Kidney tubule cell (primary cell): ENCODE results near the gene BET1L.
A peak's percentile ranks its signal among the peaks of the same experiment; 100 is the strongest.
"Not testable (repeated sequence)": the region's sequence is repeated elsewhere in the genome, so short reads cannot be mapped to it uniquely, and the experiment has no call there.

Source experiments
- DNase-seq: peaks from one replicate; pipeline ENCODE4 v3.0.0-alpha.2; 2018; ENCODE audit warnings: low spot score

The BET1L gene

DNA sequence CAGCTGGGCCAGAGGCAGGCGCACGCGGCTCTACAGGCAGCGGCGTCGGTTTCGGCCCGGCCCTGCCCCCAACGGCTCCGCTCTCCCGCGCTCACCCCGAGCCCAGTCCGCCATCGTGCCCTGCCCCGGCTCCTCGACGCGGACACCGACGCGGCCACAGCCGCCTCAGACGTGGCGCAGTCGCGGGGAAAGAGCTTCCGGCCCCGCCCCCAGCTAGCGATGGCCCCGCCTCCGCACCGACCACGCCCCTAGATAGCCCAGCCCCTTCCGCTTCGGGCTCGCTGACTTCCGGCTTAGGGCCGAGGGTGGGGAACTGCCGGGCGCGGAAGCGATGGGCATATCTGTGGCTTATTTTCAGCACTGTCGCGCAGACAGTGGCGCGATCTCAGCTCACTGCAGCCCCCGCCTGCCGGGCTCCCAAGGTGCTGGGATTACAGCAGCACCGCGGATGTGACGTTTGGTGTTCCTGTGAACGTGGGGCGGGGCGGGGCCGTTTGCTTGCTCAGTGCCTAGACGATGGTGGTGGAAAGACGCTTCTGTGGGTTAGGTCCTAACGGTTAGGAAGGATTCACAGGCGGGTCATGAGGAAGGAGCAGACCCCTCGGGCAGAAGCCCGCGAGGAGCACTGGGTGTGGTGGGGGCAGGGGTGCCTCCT, at the start of gene BET1L, which contains the start of gene RIC8A:
Gene BET1L (minus strand): TSS at position 192 of the 655 bp plus-strand sequence. CDS start 78 bp downstream, at position 114.
Gene RIC8A (plus strand): TSS at position 501 of the 655 bp plus-strand sequence. CDS start 1,147 bp downstream, outside the sequence.
- peak; percentile 99 for DNase-seq

GRCh38 chr11:255816-256215, 48.6 kb upstream of the BET1L start:
- DNase-seq = no peak

DNA sequence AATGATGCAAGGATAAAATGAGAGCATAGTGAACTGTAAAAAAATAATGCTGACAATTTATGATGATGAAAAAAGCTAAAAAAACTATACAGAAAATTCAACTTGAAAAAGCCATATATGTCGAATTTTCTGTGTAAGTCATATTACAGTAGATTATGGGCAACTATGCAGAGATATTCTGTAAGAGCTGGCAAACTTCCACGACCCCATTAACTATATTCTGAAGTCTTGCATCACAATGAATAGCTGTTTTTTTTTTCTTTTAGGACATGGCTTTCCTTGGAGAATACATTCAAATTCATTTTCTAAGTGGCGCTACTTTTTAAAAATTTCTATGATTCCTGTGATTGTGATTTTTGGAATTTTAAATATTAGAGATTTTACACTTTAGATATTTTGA, 48.0 kb upstream of the BET1L start:
- DNase-seq = no peak

GRCh38 chr11:253886-254270, 46.7 kb upstream of the BET1L start:
- no peak for DNase-seq

DNA sequence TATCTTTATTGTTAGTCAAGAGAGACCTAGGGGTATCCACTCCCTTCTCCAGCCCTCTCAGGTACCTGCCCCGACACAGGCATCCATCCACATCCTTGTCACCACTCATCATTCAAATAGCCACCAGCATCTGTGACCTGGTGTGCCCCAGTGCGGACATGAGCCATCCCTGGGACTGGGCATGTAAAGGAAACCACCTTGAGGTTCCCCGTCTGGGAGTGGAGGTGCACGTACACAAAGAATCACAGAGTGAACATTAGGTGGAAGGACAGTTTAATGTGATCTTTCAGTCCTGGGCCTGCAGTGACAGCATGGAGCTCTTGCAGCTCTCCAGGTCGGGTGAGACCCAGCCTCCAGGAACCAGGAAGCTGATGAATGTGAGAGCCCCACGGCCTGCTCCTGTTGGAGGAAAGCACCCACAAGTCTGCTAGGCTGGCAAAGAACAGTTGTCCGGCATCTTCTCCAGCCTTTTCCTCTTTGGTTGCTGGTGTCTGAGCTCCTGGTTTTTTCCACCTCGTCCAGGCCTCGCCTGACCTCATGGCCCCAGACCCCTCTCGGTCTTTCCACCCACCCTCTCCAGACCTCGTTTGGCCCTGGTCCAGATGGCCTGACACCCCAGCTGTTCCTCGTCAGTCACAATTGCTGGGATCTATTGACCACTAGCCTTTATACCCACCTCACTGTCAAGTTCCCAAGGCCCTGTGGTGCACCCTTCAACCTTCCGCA, 46.1 kb upstream of the BET1L start:
- DNase-seq = no peak

DNA sequence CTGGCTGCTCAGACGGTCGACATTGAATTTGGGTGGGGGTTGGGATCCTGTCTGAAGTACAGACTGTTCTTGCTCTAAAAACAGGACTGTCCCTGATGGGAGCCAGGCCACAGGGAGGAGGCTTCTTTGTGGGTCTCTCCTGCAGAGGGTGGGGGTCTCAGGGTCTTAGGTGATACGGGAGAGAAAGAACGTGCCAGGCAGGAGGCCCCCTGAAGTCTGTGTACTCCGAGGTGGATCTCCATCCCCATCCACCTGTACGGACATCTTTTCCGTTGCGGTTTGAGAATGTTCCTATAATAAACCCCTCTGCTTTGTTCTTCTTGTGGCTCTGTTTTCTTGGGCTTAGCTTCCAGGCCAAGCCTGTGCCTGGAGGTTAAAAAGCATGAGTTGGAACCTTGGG, 45.5 kb upstream of the BET1L start:
- no peak for DNase-seq

- DNase-seq = no peak
Measured at GRCh38 chr11:251550-251949, 44.4 kb upstream of the BET1L start.

GRCh38 chr11:250740-251299, 43.6 kb upstream of the BET1L start:
- peak; percentile 44 for DNase-seq

GRCh38 chr11:250274-250673, 43.1 kb upstream of the BET1L start:
- DNase-seq = no peak

DNA sequence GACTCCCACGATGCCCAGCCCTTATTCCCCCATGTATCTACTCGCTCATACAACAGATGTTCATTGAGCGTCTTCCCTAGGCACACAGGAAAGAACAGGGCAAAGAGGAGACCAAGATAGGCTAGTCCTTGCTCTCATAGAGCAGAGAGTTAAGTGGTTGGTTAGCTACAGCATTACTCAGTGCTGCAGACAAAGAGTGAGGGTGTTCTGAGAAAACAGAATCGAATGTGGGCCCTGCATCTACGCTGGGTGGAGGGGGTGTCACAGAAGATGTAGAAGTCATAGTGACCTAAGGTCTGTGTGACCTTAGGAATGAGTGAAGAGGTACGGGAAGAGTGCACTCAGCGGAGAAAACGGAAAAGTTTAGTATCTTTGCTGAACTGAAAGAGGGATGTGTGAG, 41.9 kb upstream of the BET1L start:
- DNase-seq = no peak

DNA sequence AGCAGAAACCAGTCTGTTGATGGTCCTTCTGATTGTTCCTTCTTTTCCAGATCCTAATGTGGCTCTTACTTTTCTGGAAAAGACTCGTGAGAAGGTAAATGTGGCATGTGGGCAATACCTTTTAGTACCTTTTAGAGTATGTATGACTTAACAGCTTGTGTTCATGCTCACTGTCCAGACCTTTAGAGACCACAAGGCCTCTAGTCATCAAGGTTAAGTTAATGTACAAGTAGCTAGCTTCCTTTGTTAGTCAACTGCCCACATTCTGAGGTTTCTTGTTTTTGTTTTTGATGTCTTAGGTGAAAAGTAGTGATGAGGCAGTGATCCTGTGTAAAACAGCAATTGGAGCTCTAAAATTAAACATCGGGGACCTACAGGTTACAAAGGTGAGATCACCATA, 37.2 kb upstream of the BET1L start:
- peak; percentile 41 for DNase-seq

DNA sequence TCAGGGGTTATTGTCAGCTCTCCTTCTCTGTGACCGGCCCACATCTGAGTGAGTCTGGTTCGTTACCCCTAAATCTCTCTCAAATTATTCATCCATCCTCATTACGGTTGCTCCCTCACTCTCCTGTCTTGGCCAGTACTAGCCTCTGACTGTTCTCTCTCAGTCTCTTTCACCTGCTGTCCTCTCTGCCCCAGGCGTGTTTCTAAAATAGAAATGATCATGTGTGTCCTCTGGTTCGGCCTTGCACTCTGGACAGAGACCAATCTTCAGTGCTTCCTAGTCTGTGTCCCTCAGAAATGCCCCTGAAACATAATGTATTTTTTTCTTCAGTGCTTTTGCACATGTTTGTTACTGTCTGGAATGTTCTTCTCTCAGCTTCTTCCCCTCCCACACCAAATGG, 34.4 kb upstream of the BET1L start:
- no peak for DNase-seq

GRCh38 chr11:240315-240714, 33.1 kb upstream of the BET1L start:
- DNase-seq = no peak

- DNase-seq = not testable (repeated sequence)
Measured at GRCh38 chr11:238346-238745, 31.1 kb upstream of the BET1L start.

DNA sequence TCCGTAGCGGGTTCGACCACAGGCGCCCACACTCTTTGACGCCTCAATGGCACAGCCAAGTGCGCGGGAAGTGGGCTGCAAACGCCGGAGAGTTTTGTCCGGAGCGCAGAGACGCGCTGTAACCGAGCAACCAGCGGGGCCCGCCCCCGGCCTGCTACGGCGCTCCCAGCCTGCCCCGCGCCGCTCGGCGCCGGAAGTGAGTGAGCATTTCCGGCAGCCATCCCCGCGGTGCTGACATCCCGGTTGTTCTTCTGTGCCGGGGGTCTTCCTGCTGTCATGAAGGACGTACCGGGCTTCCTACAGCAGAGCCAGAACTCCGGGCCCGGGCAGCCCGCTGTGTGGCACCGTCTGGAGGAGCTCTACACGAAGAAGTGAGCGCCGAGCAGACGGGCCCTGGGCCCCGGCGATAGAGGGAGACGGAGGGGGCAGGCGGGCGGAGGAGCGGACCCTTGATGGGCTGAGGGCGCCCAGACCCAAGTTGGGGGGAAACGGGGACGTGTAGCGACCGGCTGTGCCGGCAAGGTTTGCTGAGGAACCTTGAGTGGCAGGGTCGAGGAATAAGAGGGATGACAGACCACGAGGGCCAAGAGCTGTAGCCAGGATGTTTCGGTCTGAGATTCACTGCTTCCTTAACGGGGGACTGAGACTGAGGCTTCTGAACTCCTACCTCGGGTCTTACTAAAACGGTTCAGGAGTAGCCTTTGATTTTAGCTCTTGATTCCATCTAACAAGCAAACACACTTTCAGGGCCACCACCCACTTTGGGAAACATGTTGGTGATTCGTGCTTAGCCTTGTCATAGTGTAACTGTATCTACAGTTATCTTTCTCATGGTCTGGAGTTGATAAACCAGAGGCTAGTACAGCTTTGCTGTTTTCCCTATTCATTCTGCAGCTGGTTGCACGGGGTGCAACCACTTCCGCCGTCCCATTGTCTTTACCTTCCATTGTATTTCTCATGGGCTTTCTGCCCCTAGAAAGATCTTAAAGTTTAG, 29.9 kb upstream of the BET1L start, which contains the start of gene PSMD13:
Gene PSMD13 (plus strand): TSS at position 203 of the 994 bp plus-strand sequence. CDS start 74 bp downstream, at position 277.
- peak; percentile 81 for DNase-seq

GRCh38 chr11:235997-236773, 29.0 kb upstream of the BET1L start, which contains the start of gene SIRT3:
TSS of gene SIRT3 (minus strand) at chr11:236342. CDS start at chr11:236328, 14 bp downstream.
- peak; percentile 91 for DNase-seq

DNA sequence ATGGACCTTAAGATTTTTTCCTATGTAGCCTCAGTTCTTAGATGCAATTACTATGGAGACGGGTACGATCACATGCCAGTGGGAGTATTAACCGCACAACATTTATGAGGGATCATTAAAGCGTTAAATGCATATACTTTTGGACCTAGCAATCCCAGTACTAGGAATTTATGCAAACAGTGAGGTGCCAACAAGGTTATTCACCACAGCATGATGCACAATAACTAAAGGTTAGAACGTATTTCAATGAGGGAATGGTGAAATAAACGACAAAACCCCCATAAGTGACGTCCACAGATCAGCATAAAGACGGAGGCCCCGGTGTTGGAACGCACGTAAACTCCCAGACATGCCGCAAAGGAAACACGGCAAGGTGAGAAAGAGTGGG, 28.4 kb upstream of the BET1L start:
- DNase-seq = no peak

DNA sequence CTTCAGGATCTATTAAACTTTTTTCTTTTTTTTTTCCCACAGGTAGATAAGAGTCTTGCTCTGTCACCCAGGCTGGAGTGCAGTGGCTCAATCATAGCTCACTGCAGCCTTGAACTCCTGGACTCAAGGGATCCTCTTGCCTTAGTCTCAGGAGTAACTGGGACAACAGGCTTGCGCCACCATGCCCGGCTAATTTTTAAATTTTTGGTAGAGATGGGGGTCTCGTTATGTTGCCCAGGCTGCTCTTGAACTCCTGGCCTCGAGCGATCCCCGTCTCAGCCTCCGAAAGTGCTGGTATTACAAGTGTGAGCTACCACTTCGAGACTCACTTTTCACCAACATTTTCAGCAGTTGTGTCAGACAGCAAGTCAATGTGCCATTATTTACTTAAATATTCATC, 28.0 kb upstream of the BET1L start:
- no peak for DNase-seq

DNA sequence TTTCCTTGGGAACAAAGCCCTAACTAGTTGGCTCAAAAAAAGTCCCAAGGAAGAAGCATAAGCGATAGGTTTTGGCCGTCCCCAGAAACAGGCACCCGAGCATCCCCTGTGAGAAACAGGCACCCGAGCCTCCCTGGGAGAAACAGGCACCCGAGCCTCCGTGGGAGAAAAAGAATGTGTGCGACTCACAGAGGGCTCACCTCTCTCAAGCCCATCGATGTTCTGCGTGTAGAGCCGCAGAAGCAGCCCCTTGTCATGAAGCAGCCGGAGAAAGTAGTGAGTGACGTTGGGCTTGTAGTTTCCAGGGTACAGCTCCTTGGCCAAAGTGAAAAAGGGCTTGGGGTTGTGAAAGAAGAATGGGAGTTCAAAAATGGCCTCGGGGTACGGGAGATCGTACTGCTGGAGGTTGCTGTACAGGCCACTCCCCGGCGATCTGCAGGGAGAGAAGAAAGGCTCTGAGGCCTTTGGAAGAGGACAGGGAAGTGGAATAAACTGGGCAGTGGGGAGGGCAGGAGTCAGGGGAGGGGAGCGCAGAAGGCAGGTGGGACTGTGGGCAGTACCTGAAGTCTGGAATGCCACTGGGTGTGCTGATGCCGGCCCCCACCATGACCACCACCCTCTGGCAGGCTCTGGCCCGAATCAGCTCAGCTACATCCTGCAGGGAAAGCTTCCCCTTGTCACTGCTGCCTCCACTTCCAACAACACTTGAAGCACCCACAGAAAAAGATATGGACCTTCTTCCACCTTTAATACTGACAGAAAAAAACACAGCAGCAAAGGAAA, 25.8 kb upstream of the BET1L start:
- no peak for DNase-seq

- DNase-seq = no peak
Measured at GRCh38 chr11:230431-230830, 23.2 kb upstream of the BET1L start.
